ENCODE data around the gene FNDC10. TPM values are rescaled to one million over a fixed set of nuclear protein-coding genes. Genes with fewer than 3 reads are reported as not detected.
"Not testable (repeated sequence)": the region's sequence is repeated elsewhere in the genome, so short reads cannot be mapped to it uniquely, and the experiment has no call there.

FNDC10 gene
- 2.4 TPM for polyA plus RNA-seq (ENCODE audit: insufficient read length)
- long read RNA-seq, donor 1, transcript FNDC10-201 (1 exons, 2,085 nt) = major isoform, 9 of 9 reads
- long read RNA-seq, donor 1, partial matches to known transcripts = 0 of 9 reads
- long read RNA-seq, donor 1, other reads (novel, unspliced or antisense) = 0 of 9 reads
- long read RNA-seq, donor 2, partial matches to known transcripts = 0 of 4 reads
- long read RNA-seq, donor 2, other reads (novel, unspliced or antisense) = 0 of 4 reads
- long read RNA-seq, donor 3, transcript FNDC10-201 (1 exons, 2,085 nt) = major isoform, 6 of 6 reads
- long read RNA-seq, donor 3, partial matches to known transcripts = 0 of 6 reads
- long read RNA-seq, donor 3, other reads (novel, unspliced or antisense) = 0 of 6 reads
- long read RNA-seq, donor 4, partial matches to known transcripts = 0 of 1 reads
- long read RNA-seq, donor 4, other reads (novel, unspliced or antisense) = 0 of 1 reads
- long read RNA-seq, donor 5, transcript FNDC10-201 (1 exons, 2,085 nt) = major isoform, 5 of 5 reads
- long read RNA-seq, donor 5, partial matches to known transcripts = 0 of 5 reads
- long read RNA-seq, donor 5, other reads (novel, unspliced or antisense) = 0 of 5 reads
- long read RNA-seq, donor 6, transcript FNDC10-201 (1 exons, 2,085 nt) = major isoform, 14 of 14 reads
- long read RNA-seq, donor 6, partial matches to known transcripts = 0 of 14 reads
- long read RNA-seq, donor 6, other reads (novel, unspliced or antisense) = 0 of 14 reads
- long read RNA-seq, donor 7, transcript FNDC10-201 (1 exons, 2,085 nt) = major isoform, 8 of 8 reads
- long read RNA-seq, donor 7, partial matches to known transcripts = 0 of 8 reads
- long read RNA-seq, donor 7, other reads (novel, unspliced or antisense) = 0 of 8 reads
- long read RNA-seq, donor 8, partial matches to known transcripts = 0 of 2 reads
- long read RNA-seq, donor 8, other reads (novel, unspliced or antisense) = 0 of 2 reads

DNA sequence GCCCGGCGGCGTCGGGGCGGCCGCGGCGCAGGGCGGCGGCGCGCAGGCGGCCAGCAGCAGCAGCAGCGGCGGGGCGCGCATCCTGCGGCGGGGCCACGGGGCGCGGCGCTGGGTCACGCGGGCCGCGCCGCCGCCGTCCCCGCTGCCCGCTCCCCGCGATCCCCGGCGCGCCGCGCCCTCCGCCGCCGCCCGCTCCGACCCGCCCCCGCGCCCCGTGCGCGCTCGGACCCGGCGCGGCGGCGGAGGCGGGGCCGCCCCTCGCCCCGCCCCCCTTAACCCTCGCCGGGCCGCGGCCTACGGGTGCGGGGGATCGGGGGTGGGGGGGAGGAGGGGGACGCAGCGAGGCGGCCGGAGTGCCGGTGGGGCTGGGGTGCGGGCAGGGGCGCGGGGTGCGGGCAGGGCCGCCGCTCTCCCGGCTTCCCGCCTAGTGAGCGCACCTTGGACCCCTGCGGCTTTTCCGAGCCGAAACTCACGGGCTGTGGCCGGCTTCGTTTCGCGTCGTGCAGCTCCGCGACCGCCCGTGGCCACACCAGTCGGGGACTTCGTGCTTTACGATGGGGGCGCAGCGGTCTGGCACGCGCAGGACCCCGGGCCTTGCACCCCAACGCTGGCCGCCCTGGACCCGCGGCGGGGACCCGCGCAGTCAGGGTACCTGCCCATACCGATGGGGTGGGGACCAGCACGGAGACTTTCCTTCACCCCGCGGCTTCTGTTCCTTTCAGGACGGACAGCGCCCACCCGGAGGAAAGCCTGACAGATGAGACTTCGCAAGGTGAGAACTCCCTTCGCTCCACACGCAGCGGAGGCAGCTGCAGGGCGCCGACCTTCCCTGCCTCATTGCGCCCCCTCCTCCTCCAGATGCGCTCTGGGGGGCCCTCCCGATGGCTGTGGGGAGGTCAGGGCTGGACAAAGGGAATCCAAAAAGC, at the start of gene FNDC10:
Gene FNDC10 (minus strand): TSS at position 201 of the 926 bp plus-strand sequence. CDS start 120 bp downstream, at position 81.
- no peak for DNase-seq

GRCh38 chr1:1648265-1648664, 48.3 kb upstream of the FNDC10 start:
- DNase-seq = not testable (repeated sequence)

DNA sequence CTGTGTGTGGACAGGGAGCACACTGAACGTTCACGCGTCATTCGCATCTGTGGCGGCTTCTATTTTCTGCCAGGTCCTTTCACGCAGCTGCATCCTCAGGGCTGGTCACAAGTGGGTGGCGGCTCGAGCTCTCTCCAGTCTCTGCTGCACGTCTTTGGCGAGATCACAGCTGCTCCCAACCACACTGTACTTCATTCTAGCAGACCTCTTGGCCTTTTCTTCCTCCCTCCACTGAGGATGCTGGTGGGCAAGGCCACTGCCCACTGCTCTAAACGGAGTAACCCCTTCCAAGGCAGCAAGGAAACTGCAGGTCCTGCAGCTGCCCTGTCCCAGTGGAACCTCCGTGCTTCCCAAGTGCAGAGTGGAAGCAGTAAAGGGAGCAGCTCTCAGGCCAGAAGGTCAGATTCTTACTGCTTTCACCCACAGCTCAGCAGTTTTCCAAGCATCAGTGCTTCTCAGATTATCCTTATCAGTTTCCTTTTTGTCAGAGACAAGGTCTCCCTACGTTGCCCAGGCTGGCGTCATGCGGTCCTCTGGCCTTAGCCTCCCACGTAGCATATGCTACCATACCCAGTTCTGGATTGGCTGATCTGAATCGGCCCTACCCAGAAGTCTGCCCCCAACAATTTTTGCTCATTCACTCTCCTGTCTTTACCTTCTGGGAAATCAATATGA, 47.8 kb upstream of the FNDC10 start:
- DNase-seq = not testable (repeated sequence)

DNA sequence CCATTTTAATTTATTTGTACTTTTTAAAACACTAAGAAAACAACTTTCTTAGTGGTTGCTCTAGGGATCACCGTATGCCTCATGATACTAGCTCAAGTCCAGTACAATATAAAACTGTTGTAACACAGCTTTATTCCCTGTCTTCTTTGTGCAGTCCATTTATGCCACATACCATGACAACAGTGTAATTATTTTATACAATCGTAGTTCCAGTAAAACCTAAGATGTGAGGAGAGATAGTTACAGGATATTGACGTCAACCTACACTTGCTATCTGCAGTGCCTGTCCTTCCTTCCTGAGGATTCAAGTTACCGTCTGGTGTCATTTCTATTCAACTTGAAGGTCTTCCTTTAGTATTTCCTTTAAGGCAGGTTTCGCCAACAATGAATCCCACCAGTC, 46.4 kb upstream of the FNDC10 start:
- DNase-seq = not testable (repeated sequence)

GRCh38 chr1:1640711-1641461, 41.0 kb upstream of the FNDC10 start:
- not testable (repeated sequence) for DNase-seq

DNA sequence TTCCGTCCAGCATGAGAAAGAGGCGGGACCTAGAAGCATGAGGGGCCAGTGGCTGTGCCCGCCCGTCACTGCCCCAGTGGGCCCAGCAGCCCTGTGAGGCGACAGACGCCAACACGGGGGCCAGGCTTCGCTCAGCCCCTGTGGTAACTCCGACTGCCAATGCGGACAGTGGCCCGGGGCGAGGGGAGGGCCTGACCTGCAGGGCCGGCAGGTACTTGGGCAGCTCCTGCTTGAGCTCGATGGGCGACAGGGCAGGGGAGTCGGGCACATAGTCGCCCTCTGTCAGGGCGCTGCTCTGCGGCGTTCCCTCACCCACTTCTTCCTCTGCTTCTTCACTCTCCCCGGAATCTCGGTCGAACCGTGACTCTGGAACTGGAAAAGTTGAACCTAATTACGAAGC, 40.1 kb upstream of the FNDC10 start:
- not testable (repeated sequence) for DNase-seq

GRCh38 chr1:1639368-1639767, 39.4 kb upstream of the FNDC10 start:
- not testable (repeated sequence) for DNase-seq

- DNase-seq = not testable (repeated sequence)
Measured at GRCh38 chr1:1638528-1638927, 38.6 kb upstream of the FNDC10 start.

DNA sequence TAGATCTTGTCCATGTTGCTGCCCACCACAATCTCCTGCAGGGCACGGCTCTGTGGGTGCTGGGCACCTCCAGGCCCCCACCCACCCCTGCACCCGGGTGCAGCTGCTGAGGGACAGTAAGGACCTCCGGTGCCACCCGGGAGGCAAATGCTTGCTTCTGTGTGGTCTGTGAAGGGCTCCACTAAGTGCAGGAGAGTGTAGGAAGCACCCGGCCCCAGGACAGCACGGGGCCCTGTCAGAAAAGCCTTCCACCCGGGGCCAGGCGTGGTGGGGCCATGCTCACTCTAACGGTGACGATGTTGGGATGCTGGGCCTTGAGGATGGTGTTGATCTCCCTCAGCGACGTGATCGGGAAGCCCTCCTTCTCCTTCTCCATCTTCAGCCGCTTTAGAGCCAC, 37.5 kb upstream of the FNDC10 start:
- DNase-seq = not testable (repeated sequence)

DNA sequence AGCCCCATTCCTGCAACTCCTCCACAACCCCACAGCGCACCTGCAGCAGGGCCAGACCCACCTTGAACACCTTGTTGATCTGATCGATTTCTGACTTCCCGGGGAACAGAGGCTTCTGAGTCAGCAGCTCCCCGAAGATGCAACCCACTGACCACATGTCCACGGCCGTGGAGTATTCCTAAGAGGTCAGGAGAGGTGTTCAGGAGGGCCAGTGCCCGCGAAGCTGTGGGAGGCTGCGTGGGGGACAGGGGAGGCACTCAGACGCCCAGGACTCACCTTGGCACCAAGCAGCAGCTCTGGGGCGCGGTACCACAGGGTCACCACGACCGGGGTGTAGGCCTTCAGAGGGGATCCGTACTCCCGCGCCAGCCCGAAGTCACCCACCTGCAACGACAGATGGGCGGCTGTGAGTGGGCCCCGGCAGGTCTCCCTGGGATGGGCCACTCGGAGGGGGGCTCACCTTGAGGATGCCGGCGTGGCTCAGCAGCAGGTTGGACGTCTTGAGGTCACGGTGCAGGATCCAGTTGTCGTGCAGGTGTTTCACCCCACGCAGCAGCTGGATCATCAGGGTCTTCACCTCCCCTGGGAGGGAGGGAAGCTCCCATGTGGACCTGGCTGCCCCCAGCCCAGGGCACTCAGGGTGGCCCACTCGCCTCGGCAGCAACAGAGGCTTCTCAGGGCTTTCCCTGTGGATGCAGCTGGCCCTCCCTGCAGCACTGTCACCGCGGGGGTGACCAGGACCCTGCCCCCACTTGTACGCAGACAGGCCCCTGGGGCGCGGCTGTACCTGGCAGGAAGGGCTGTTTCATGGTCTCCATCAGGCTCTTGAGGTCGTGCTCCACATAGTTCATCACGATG, 36.9 kb upstream of the FNDC10 start:
- not testable (repeated sequence) for DNase-seq

GRCh38 chr1:1634613-1635012, 34.7 kb upstream of the FNDC10 start:
- DNase-seq = not testable (repeated sequence)

DNA sequence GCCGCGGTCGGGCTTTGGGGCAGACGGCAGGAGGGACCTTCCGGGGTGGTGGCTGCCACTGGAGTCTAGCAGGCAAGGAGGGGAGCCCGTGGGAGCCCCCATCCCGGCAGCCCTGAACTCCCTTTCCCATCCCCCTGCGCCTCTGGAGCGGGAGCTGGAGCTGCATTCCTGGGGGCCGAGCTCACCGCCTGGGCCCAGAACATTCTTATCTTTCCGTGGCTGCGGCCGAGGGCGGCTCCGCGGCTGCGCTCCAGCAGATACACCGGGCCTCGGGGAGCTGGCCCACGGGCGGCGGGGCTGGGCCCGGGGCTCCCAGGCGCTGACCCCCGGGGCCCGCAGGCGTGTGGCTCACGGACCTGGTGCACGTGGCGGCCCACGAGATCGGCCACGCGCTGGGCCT, 33.5 kb upstream of the FNDC10 start:
- DNase-seq = not testable (repeated sequence)

- peak; percentile 70 for DNase-seq
Measured at GRCh38 chr1:1631782-1632420, 32.0 kb upstream of the FNDC10 start, which contains the start of gene MMP23B. MMP23B (plus strand) TSS chr1:1632173; CDS start chr1:1632219, 46 bp downstream.

GRCh38 chr1:1630965-1631781, 31.2 kb upstream of the FNDC10 start:
- peak; percentile 61 for DNase-seq

GRCh38 chr1:1630191-1630964, 30.4 kb upstream of the FNDC10 start:
- DNase-seq = peak; percentile 82

DNA sequence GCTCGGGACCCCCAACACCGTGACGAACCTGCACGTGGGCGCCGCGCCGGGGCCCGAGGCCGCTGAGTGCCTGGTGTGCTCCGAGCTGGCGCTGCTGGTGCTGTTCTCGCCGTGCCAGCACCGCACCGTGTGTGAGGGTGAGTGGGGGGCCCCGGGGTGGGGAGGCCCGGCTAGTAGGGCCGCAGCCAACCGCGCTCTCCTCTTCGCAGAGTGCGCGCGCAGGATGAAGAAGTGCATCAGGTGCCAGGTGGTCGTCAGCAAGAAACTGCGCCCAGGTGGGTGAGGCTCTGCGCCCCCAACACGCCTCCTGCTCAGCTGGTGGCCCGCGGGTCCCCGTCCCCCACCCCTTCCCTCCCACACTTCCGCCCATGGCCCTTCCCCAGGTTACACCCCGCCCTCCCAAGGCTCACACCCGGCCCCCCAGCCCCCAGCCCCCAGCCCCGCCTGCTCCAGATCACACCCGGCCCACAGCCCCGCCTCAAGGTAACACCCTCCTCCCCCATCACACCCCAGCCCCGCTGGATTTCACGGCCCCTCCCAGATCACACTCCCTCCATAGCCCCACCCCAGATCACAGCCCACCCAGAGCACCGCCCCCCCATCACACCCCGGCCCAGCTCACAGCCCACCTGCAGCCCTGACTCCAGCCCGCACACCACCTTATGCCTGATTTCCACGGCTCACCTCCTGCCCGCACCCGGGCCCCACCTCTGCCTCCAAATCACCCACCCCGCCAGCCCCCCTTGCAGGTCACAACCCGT, 29.7 kb upstream of the FNDC10 start:
- no peak for DNase-seq

Data from left kidney (tissue), 8 donors.